Mesothelial cell of epicardium (in vitro differentiated cells): ENCODE measurements around the gene MX2. TPM values are rescaled to one million over a fixed set of nuclear protein-coding genes. Genes with fewer than 3 reads are reported as not detected.
"Not testable (repeated sequence)": the region's sequence is repeated elsewhere in the genome, so short reads cannot be mapped to it uniquely, and the experiment has no call there.

Source experiments
- DNase-seq, 2 experiments: peaks; one replicate each; pipeline ENCODE4 v3.0.0; 2021; ENCODE audit warnings: low spot score in 2 of 2; ENCODE audit not compliant: unreplicated experiment in 2 of 2
- H3K27ac Mint-ChIP-seq: 2 replicates; pipeline ENCODE4 v1.8.0; 2021; ENCODE audit warnings: mixed read lengths
- H3K27me3 Mint-ChIP-seq: 2 replicates; pipeline ENCODE4 v1.8.0; 2021; ENCODE audit warnings: low read depth, mixed read lengths
- H3K36me3 Mint-ChIP-seq: 2 replicates; pipeline ENCODE4 v1.8.0; 2021; ENCODE audit warnings: mixed read lengths
- H3K4me1 Mint-ChIP-seq: 2 replicates; pipeline ENCODE4 v1.8.0; 2021; ENCODE audit warnings: mixed read lengths
- H3K4me3 Mint-ChIP-seq: 2 replicates; pipeline ENCODE4 v1.8.0; 2021; ENCODE audit warnings: mild to moderate bottlenecking, moderate library complexity, mixed read lengths
- H3K9me3 Mint-ChIP-seq: 2 replicates; pipeline ENCODE4 v1.8.0; 2021; ENCODE audit warnings: mixed read lengths
- CTCF ChIP-seq: fragments of 200-600 bp; sonication (generic); IDR thresholded peaks from one replicate; pipeline ENCODE4 v1.5.0; 2021; ENCODE audit warnings: antibody characterized with exemption; ENCODE audit not compliant: unreplicated experiment
- total RNA-seq: library from RNA; stranded (reverse); gene quantifications from 3 replicates; pipeline ENCODE4 v1.2.1, GENCODE V29; 2021

The MX2 gene
- total RNA-seq, 1 donor from 2014 or later: 3.2 TPM

- no peak for DNase-seq
- H3K27ac Mint-ChIP-seq: no peak overlapping the region
- no peak overlapping the region for H3K4me3 Mint-ChIP-seq
- no peak for TF ChIP-seq CTCF
- no peaks in the 10 kb centered on the region for H3K9me3 Mint-ChIP-seq
- no peaks in the 10 kb centered on the region for H3K4me1 Mint-ChIP-seq
- no peaks in the 10 kb centered on the region for H3K36me3 Mint-ChIP-seq
- peaks cover 25% of the 10 kb centered on the region for H3K27me3 Mint-ChIP-seq
Observed at GRCh38 chr21:41350436-41351155, 11.2 kb upstream of the MX2 start.

- DNase-seq: peak in 1 of 2 experiments; percentile 26
- Mint-ChIP-seq H3K9me3 (no peaks in the 10 kb centered on the region), H3K36me3 (no peaks in the 10 kb centered on the region), H3K27me3 (peaks cover 20% of the 10 kb centered on the region), H3K27ac (no peak overlapping the region), H3K4me1 (no peaks in the 10 kb centered on the region), H3K4me3 (no peak overlapping the region)
- TF ChIP-seq CTCF: no peak
Observed at GRCh38 chr21:41357546-41357945, 4.3 kb upstream of the MX2 start.

- H3K4me3 Mint-ChIP-seq: no peak overlapping the region
- H3K4me1 Mint-ChIP-seq: no peaks in the 10 kb centered on the region
- H3K36me3 Mint-ChIP-seq: no peaks in the 10 kb centered on the region
- no peak for TF ChIP-seq CTCF
- no peak overlapping the region for H3K27ac Mint-ChIP-seq
- peaks cover 19% of the 10 kb centered on the region for H3K27me3 Mint-ChIP-seq
- H3K9me3 Mint-ChIP-seq: no peaks in the 10 kb centered on the region
- peak in 1 of 2 experiments; percentile 27 for DNase-seq
Observed at GRCh38 chr21:41358193-41359166, 3.3 kb upstream of the MX2 start.

- Mint-ChIP-seq H3K27me3 (peaks cover 12% of the 10 kb centered on the region), H3K4me3 (no peak overlapping the region), H3K9me3 (no peaks in the 10 kb centered on the region), H3K36me3 (no peaks in the 10 kb centered on the region), H3K27ac (no peak overlapping the region), H3K4me1 (no peaks in the 10 kb centered on the region)
- no peak for TF ChIP-seq CTCF
- DNase-seq: peak in 1 of 2 experiments; percentile 29
Observed at GRCh38 chr21:41359286-41359685, 2.5 kb upstream of the MX2 start.

GRCh38 chr21:41359754-41360071 is 2.1 kb upstream of the MX2 start:
- not testable (repeated sequence) for H3K27ac Mint-ChIP-seq, H3K9me3 Mint-ChIP-seq, H3K36me3 Mint-ChIP-seq, DNase-seq, H3K4me1 Mint-ChIP-seq, H3K27me3 Mint-ChIP-seq, H3K4me3 Mint-ChIP-seq
